NCI-H345 treated with DMSO at 0.1 percent for 48 hours (cell line): ENCODE results near the gene MPPED1.

Experiments used
- DNase-seq: peaks from one replicate; lab custom pipeline; 2025; ENCODE audit not compliant: unreplicated experiment; lab: John Stamatoyannopoulos, UW

Gene MPPED1

GRCh38 chr22:43428521-43428920 lies 16.7 kb downstream of the MPPED1 start:
- no peak for DNase-seq

GRCh38 chr22:43429426-43429825 lies 17.6 kb downstream of the MPPED1 start:
- no peak for DNase-seq

GRCh38 chr22:43431808-43432554 lies 20.2 kb downstream of the MPPED1 start:
- no peak for DNase-seq

GRCh38 chr22:43432883-43433415 lies 21.1 kb downstream of the MPPED1 start:
- DNase-seq = no peak

- DNase-seq = no peak
Measured at GRCh38 chr22:43433451-43434274, 21.8 kb downstream of the MPPED1 start.

- DNase-seq = no peak
Measured at GRCh38 chr22:43434275-43434927, 22.6 kb downstream of the MPPED1 start.

- DNase-seq = no peak
Measured at GRCh38 chr22:43434928-43435311, 23.1 kb downstream of the MPPED1 start.

- peak; percentile 61 for DNase-seq
Measured at GRCh38 chr22:43435851-43436811, 24.3 kb downstream of the MPPED1 start.

GRCh38 chr22:43436868-43437267 lies 25.1 kb downstream of the MPPED1 start:
- no peak for DNase-seq

GRCh38 chr22:43437871-43438475 lies 26.2 kb downstream of the MPPED1 start:
- no peak for DNase-seq

GRCh38 chr22:43438666-43439347 lies 27.0 kb downstream of the MPPED1 start:
- DNase-seq = no peak

GRCh38 chr22:43439368-43440103 lies 27.7 kb downstream of the MPPED1 start:
- DNase-seq = no peak

GRCh38 chr22:43440104-43440387 lies 28.2 kb downstream of the MPPED1 start:
- DNase-seq = no peak

- no peak for DNase-seq
Measured at GRCh38 chr22:43440556-43440955, 28.7 kb downstream of the MPPED1 start.

- no peak for DNase-seq
Measured at GRCh38 chr22:43441216-43441615, 29.4 kb downstream of the MPPED1 start.

GRCh38 chr22:43441751-43442150 lies 29.9 kb downstream of the MPPED1 start:
- DNase-seq = no peak

GRCh38 chr22:43442386-43443151 lies 30.8 kb downstream of the MPPED1 start:
- no peak for DNase-seq

- no peak for DNase-seq
Measured at GRCh38 chr22:43443152-43443471, 31.3 kb downstream of the MPPED1 start.
